ENCODE data around the gene TMEM214. TPM values are rescaled to one million over a fixed set of nuclear protein-coding genes. Genes with fewer than 3 reads are reported as not detected.

Gene TMEM214
- polyA plus RNA-seq, 4 donors = 27.5 to 84.3 (median 39.8) TPM

- 93 to 99% (median 95%) methylated on average over 7 of the region's 7 CpGs for WGBS, 3 donors
- no peak overlapping the region for H3K4me3 ChIP-seq (ENCODE audit: low read depth in 1 of 3, low read length in 3 of 3)
- no peaks in the 10 kb centered on the region for H3K9me3 ChIP-seq (ENCODE audit: control insufficient read depth in 2 of 2, insufficient read depth in 1 of 2, low read depth in 1 of 2, low read length in 1 of 2)
- no peak overlapping the region for H3K27ac ChIP-seq (ENCODE audit: low read depth in 1 of 3, low read length in 2 of 3)
- no peaks in the 10 kb centered on the region for H3K27me3 ChIP-seq (ENCODE audit: control insufficient read depth in 3 of 3, insufficient read depth in 3 of 3, low read length in 3 of 3)
- H3K4me1 ChIP-seq (ENCODE audit: control insufficient read depth in 3 of 3, insufficient read depth in 2 of 3, low read depth in 1 of 3, low read length in 2 of 3) = peaks cover 0 to 30% (median 0%) of the 10 kb centered on the region in 3 donors
- FAIRE-seq (no peak), DNase-seq (no peak)
- peaks cover 21 to 78% (median 35%) of the 10 kb centered on the region in 3 donors for H3K36me3 ChIP-seq (ENCODE audit: control insufficient read depth in 3 of 3, insufficient read depth in 2 of 3, low read depth in 1 of 3, low read length in 3 of 3)
Observed at GRCh38 chr2:27039871-27040270, 7.1 kb downstream of the TMEM214 start.

DNA sequence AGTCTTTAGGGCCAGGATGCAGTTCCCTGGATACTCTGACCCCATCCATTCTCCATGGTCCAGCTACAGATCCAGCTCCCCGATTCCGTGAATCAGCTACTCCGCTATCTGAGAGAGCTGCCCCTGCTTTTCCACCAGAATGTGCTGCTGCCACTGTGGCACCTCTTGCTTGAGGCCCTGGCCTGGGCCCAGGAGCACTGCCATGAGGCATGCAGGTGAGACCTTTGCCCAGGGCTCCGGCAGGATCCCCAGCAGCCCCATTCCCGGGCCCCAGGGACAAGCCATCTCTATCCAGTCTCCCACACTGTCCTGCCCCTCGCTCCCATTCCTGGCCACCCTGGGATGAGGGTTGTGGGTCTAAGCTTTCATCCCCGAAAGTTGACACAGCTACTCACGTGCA, 7.5 kb downstream of the TMEM214 start:
- H3K9me3 ChIP-seq (ENCODE audit: control insufficient read depth in 2 of 2, insufficient read depth in 1 of 2, low read depth in 1 of 2, low read length in 1 of 2) = no peaks in the 10 kb centered on the region
- peak in 1 of 2 donors; percentile 49 for DNase-seq

DNA sequence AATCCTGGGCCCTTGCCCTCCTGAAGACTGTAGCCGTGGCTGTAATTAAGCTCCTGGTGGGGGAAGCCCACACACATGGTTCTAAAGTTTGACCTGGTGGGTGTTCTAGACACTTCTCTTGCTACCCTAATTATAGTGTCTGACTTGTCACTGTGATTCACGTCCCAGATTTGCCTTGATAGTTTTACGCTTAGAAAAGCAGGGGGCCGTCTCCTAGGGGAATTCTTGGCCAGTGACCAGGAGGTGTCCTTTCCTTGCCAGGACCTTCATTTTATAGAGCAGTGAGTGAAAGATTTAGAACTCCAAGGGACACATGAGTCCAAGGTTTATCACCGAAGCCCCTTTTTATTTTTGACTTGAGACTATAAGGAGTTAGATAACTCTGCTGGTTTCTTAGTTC, 9.0 kb downstream of the TMEM214 start:
- H3K27me3 ChIP-seq (ENCODE audit: control insufficient read depth in 3 of 3, insufficient read depth in 3 of 3, low read length in 3 of 3) = no peaks in the 10 kb centered on the region
- no peak overlapping the region for H3K27ac ChIP-seq (ENCODE audit: low read depth in 1 of 3, low read length in 2 of 3)
- H3K9me3 ChIP-seq (ENCODE audit: control insufficient read depth in 2 of 2, insufficient read depth in 1 of 2, low read depth in 1 of 2, low read length in 1 of 2) = no peaks in the 10 kb centered on the region
- peaks cover 20 to 59% (median 24%) of the 10 kb centered on the region in 3 donors for H3K36me3 ChIP-seq (ENCODE audit: control insufficient read depth in 3 of 3, insufficient read depth in 2 of 3, low read depth in 1 of 3, low read length in 3 of 3)
- H3K4me3 ChIP-seq (ENCODE audit: low read depth in 1 of 3, low read length in 3 of 3) = no peak overlapping the region
- 64 to 81% (median 77%) methylated on average over 5 of the region's 5 CpGs for WGBS, 3 donors
- peaks cover 0 to 30% (median 0%) of the 10 kb centered on the region in 3 donors for H3K4me1 ChIP-seq (ENCODE audit: control insufficient read depth in 3 of 3, insufficient read depth in 2 of 3, low read depth in 1 of 3, low read length in 2 of 3)
- no peak for DNase-seq
- no peak for FAIRE-seq

More for the DNA sequence above, 7.5 kb downstream of the TMEM214 start:
- H3K4me3 ChIP-seq (ENCODE audit: low read depth in 1 of 3, low read length in 3 of 3) = no peak overlapping the region
- 62 to 79% (median 66%) methylated on average over 8 of the region's 8 CpGs for WGBS, 3 donors
- peaks cover 0 to 30% (median 0%) of the 10 kb centered on the region in 3 donors for H3K4me1 ChIP-seq (ENCODE audit: control insufficient read depth in 3 of 3, insufficient read depth in 2 of 3, low read depth in 1 of 3, low read length in 2 of 3)
- no peaks in the 10 kb centered on the region for H3K27me3 ChIP-seq (ENCODE audit: control insufficient read depth in 3 of 3, insufficient read depth in 3 of 3, low read length in 3 of 3)
- FAIRE-seq = no peak
- H3K27ac ChIP-seq (ENCODE audit: low read depth in 1 of 3, low read length in 2 of 3) = no peak overlapping the region
- H3K36me3 ChIP-seq (ENCODE audit: control insufficient read depth in 3 of 3, insufficient read depth in 2 of 3, low read depth in 1 of 3, low read length in 3 of 3) = peaks cover 20 to 73% (median 34%) of the 10 kb centered on the region in 3 donors

GRCh38 chr2:27042159-27042661, 9.4 kb downstream of the TMEM214 start:
- H3K9me3 ChIP-seq (ENCODE audit: control insufficient read depth in 2 of 2, insufficient read depth in 1 of 2, low read depth in 1 of 2, low read length in 1 of 2) = no peaks in the 10 kb centered on the region
- no peak overlapping the region for H3K27ac ChIP-seq (ENCODE audit: low read depth in 1 of 3, low read length in 2 of 3)
- H3K4me1 ChIP-seq (ENCODE audit: control insufficient read depth in 3 of 3, insufficient read depth in 2 of 3, low read depth in 1 of 3, low read length in 2 of 3) = peaks cover 0 to 30% (median 0%) of the 10 kb centered on the region in 3 donors
- H3K4me3 ChIP-seq (ENCODE audit: low read depth in 1 of 3, low read length in 3 of 3) = no peak overlapping the region
- H3K27me3 ChIP-seq (ENCODE audit: control insufficient read depth in 3 of 3, insufficient read depth in 3 of 3, low read length in 3 of 3) = no peaks in the 10 kb centered on the region
- WGBS, 3 donors = 77 to 85% (median 82%) methylated on average over 10 of the region's 10 CpGs
- H3K36me3 ChIP-seq (ENCODE audit: control insufficient read depth in 3 of 3, insufficient read depth in 2 of 3, low read depth in 1 of 3, low read length in 3 of 3) = peaks cover 19 to 54% (median 24%) of the 10 kb centered on the region in 3 donors
- DNase-seq = peak in 1 of 2 donors; percentile 21
- no peak for FAIRE-seq

GRCh38 chr2:27042985-27043634, 10.3 kb downstream of the TMEM214 start:
- H3K4me1 ChIP-seq (ENCODE audit: control insufficient read depth in 3 of 3, insufficient read depth in 2 of 3, low read depth in 1 of 3, low read length in 2 of 3) = peaks cover 0 to 30% (median 0%) of the 10 kb centered on the region in 3 donors
- H3K27ac ChIP-seq (ENCODE audit: low read depth in 1 of 3, low read length in 2 of 3) = peak overlapping the region in 2 of 3 donors; percentile 16 to 59
- no peaks in the 10 kb centered on the region for H3K27me3 ChIP-seq (ENCODE audit: control insufficient read depth in 3 of 3, insufficient read depth in 3 of 3, low read length in 3 of 3)
- peaks cover 10 to 45% (median 16%) of the 10 kb centered on the region in 3 donors for H3K36me3 ChIP-seq (ENCODE audit: control insufficient read depth in 3 of 3, insufficient read depth in 2 of 3, low read depth in 1 of 3, low read length in 3 of 3)
- WGBS, 3 donors = 43 to 75% (median 58%) methylated on average over 7 of the region's 7 CpGs
- no peak for FAIRE-seq
- no peak overlapping the region for H3K4me3 ChIP-seq (ENCODE audit: low read depth in 1 of 3, low read length in 3 of 3)
- DNase-seq = peak; percentile 58 to 62
- H3K9me3 ChIP-seq (ENCODE audit: control insufficient read depth in 2 of 2, insufficient read depth in 1 of 2, low read depth in 1 of 2, low read length in 1 of 2) = no peaks in the 10 kb centered on the region

DNA sequence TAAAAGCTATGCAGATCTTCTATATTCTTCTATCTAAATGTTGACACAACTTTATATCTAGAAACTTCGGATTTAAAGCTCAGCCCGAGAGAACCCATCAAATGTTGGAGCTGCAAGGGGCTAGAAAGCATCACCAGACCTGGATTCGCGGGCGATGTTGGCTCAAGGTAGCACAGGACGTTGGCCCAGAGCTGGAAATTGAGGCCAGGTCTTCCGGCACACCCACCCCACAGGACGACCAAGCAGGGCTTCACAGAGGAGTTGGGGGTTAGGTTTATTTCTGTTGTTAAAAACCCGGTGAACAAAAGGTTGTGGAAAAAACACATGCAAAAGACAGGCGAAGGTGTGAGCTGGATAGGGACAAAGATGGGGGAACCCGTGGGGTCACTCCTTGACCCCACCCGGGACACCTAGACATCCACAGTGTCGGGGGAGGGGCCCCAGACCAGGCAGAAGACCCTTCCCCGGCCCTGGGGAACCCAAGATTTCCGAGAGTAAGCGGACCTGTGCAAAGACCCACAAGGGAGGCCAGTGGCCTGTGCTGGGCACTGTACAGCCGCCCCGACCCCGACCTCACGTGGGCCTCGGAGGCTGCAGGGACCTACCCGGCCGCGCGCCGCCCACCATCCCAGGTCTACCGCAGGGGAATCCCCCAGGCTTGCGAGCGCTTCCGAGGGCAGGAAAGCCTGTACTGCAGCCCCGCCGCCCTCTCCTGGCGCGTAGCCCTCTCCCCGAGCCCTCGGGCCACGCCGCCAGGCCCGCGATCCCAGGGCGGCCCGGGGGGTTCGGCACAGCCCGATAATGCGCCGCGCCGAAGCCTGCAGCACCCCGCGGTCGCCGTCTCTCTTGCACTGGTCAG, 16.9 kb downstream of the TMEM214 start:
- FAIRE-seq = no peak

GRCh38 chr2:27050281-27050995, 17.7 kb downstream of the TMEM214 start:
- WGBS, 3 donors = 0 to 1% (median 0%) methylated on average over 44 to 48 of the region's 48 CpGs
- Histone ChIP-seq H3K4me3 (ENCODE audit: low read depth in 1 of 3, low read length in 3 of 3) (peak overlapping the region; percentile 62 to 85 (median 78)), H3K9me3 (ENCODE audit: control insufficient read depth in 2 of 2, insufficient read depth in 1 of 2, low read depth in 1 of 2, low read length in 1 of 2) (no peaks in the 10 kb centered on the region), H3K36me3 (ENCODE audit: control insufficient read depth in 3 of 3, insufficient read depth in 2 of 3, low read depth in 1 of 3, low read length in 3 of 3) (peaks cover 0 to 24% (median 3%) of the 10 kb centered on the region in 3 donors), H3K27ac (ENCODE audit: low read depth in 1 of 3, low read length in 2 of 3) (peak overlapping the region; percentile 70 to 94 (median 92)), H3K4me1 (ENCODE audit: control insufficient read depth in 3 of 3, insufficient read depth in 2 of 3, low read depth in 1 of 3, low read length in 2 of 3) (peaks cover 0 to 10% (median 0%) of the 10 kb centered on the region in 3 donors), H3K27me3 (ENCODE audit: control insufficient read depth in 3 of 3, insufficient read depth in 3 of 3, low read length in 3 of 3) (no peaks in the 10 kb centered on the region)
- peak; percentile 90 to 96 for DNase-seq
- FAIRE-seq = no peak

More for the DNA sequence above, 16.9 kb downstream of the TMEM214 start:
- Histone ChIP-seq H3K9me3 (ENCODE audit: control insufficient read depth in 2 of 2, insufficient read depth in 1 of 2, low read depth in 1 of 2, low read length in 1 of 2) (no peaks in the 10 kb centered on the region), H3K4me1 (ENCODE audit: control insufficient read depth in 3 of 3, insufficient read depth in 2 of 3, low read depth in 1 of 3, low read length in 2 of 3) (peaks cover 0 to 10% (median 0%) of the 10 kb centered on the region in 3 donors), H3K27me3 (ENCODE audit: control insufficient read depth in 3 of 3, insufficient read depth in 3 of 3, low read length in 3 of 3) (no peaks in the 10 kb centered on the region), H3K27ac (ENCODE audit: low read depth in 1 of 3, low read length in 2 of 3) (peak overlapping the region; percentile 4 to 94 (median 92)), H3K36me3 (ENCODE audit: control insufficient read depth in 3 of 3, insufficient read depth in 2 of 3, low read depth in 1 of 3, low read length in 3 of 3) (peaks cover 0 to 16% (median 0%) of the 10 kb centered on the region in 3 donors), H3K4me3 (ENCODE audit: low read depth in 1 of 3, low read length in 3 of 3) (peak overlapping the region; percentile 62 to 85 (median 78))
- WGBS, 3 donors = 9 to 11% (median 10%) methylated on average over 40 to 52 of the region's 52 CpGs
- no peak for DNase-seq
